GM21717 (cell line): Measurements from ENCODE around the gene EDEM1.

ENCODE experiments used
- ATAC-seq: cut with Tn5 transposase; IDR thresholded peaks from one replicate; pipeline ENCODE4 v1.9.1; 2021; ENCODE audit warnings: mild to moderate bottlenecking, moderate library complexity; ENCODE audit not compliant: unreplicated experiment

EDEM1 gene

DNA sequence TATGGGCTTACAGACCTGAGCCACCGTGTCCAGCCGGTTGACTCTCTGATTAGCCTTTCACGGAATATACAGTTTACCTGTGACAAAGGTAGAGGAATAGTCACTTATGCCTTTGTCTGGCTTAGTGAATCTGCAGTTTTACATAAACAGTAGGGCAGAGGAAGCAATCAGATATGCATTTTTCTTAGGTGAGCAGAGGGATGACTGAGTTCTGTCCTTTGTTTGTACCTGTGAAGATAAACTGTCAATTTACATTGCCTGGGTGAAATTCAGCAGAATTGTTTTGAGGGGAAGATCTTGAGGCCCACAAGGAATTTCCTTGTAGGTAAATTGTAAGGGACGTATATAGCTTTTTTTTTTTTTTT lies 10.8 kb downstream of the EDEM1 start:
- no peak for ATAC-seq

DNA sequence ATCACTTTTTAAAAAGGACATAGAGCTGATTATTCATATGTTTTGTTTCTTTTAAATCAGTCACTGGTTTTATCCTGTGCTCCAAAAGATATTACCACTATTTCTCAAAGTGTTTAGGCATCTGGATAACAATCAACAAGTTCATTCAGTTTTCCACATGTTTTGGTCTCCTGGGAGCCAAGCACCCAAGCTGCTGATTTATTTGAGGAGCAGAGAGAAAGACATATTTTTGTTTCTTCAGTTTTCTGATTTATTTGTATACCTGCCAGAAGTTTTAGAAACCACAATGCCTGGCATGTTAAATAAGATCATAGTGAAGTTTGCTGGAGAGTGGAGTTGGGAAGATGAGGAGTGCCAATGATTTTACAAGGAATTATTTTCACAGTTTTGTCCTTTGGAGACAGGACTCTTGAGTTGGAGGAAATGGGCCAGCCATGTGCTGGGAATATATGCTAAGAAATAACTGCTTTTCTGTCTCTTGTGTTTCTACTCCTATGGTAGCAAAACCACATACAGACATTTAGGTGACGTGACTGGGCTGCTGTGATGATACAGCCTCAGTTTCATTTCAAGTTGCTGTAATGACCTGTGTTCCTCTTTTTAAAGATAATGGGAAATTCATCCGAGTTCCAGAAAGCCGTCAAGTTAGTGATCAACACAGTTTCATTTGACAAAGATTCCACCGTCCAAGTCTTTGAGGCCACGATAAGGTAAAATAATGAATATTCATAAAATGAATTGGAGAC lies 11.7 kb downstream of the EDEM1 start:
- ATAC-seq, result peak; percentile 49

DNA sequence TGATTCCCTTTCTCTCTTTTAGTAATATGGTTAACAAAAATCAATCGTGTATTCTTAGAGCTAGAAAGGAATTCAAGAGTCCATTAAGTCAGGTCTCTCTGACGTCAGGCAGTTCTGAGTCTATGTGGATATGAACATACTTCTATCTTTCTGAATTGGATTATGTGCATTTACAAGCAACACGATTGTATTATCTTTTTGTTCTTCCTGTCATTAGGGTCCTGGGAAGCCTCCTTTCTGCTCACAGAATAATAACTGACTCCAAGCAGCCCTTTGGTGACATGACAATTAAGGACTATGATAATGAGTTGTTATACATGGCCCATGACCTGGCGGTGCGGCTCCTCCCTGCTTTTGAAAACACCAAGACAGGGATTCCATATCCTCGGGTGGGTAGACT lies 14.0 kb downstream of the EDEM1 start:
- no peak for ATAC-seq

DNA sequence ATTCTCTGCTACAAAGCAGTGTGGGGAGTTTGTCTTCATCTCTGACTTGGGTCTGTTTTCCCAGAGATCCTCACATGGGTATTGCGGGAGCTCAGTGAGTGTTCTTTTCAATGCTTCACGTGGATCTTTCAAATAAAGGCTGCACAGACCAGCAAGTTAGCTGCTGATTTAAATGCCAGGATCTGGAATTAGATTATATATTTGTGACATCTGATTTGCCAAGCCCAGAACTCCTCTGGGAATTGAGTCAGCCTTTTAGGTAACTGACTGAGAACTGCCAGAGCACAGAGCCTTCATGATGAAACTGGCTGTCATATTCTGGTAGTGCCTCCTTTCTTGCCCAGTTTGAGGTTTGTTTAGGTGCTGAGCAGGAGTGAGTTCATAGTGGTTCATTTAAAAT lies 14.7 kb downstream of the EDEM1 start:
- ATAC-seq, result no peak

DNA sequence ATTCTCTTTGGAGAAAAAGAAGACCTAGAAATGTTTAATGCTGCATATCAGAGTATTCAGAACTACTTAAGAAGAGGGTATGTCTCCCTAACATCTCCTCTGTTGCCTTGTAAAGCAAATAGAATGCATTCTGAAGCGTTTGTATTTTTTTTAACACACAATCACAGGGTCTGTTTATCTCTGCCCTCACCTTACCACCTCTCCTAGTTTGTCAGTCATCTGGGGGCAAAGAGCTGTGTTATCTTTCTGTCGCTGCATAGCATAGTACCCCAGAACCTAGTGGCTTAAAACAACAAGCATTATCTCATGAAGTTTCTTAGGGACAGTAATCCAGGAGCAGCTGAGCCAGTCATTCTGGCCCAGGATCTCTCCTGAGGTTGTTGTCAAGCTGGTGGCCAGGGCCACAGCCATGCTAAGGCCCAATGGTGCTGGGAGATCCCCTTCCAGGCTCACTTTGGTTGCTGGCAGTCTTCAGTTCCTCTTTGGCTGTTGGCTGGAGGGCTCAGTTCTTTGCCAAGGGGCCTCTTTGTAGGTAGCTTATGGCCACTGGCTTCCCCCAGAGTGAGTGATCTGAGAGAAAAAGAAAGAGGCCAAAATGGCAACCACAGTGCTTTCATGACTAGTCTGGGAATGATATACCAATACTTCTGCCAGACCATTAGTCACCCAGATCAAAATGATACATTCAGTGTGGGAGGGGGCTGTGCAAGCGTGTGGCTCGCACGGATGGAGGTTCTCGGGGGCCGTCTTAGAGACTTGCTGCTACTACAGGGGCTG lies 17.8 kb downstream of the EDEM1 start:
- peak; percentile 99 for ATAC-seq

DNA sequence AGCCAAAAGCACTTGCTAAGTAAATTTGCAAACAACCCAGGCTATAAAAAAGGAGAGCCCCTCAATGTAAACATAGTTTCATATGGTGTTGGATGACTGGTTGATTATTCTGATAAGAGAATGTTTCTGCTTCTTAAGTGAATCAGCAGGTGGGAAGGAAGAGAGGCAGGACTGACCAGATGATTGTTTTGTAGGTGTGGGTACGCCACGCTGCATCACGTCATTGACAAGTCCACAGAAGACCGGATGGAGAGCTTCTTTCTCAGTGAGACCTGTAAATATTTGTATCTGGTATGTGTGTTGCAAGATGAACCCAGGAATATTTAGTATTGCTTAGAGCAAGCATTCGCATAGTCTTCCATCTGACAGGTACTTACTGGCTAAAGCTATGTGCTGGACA lies 23.4 kb downstream of the EDEM1 start:
- no peak for ATAC-seq

DNA sequence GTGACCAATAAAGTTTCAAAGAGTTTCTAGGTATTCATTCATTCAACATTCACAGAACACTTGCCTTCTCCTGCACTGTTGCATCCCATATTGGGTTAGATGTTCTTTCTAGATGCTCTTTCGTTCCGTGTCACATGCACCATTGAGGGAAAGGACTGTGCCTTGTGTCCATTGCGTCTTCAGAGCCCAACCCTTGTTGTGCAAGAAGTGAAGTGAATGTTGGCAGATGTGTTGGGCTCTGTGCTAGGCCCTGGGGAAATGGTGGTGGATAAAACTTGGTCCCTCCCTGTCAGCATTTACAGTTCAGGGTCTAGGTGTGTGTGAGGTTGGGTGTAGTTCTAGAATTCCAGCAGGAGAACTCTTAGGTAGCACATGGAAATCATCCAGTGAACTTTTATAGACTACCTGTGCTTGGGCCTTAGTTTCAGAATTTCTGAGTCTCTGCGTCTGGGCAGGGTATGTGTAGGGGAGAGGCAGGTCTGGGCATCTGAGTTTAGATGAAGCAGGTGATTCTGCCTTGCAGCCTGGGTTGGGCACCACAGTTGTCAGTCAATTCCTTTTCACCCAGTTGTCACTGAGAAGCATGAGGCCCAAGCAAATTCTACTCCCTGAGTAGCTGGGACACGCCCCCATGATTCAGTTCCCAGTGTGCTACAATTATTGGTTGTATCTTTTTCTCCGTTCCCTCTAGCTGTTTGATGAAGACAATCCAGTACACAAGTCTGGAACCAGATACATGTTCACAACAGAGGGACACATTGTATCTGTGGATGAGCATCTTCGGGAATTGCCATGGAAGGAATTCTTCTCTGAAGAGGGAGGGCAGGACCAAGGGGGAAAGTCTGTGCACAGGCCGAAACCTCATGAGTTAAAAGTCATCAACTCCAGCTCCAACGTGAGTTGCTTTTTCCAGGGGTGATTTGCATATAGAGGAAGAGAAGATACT lies 25.4 kb downstream of the EDEM1 start:
- ATAC-seq, result no peak

DNA sequence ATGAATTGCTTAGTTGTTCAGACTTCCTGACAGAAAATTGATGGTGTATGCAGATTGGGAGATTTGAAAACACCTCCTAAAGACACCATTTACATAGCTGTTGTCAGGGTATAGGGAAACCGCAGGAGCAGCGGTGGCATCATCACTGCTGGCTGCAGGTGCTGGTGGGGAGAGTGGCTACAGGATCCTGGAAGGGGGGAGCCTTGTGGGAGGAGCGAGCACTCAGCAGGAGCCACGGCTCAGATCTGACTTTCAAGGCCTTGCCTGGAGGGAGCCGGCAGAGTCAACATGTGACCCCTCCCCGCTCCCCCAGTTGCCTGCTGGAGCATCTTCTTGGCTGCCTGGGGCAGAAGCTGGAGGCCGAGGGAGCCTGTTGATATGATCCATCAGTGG lies 26.1 kb downstream of the EDEM1 start:
- no peak for ATAC-seq

DNA sequence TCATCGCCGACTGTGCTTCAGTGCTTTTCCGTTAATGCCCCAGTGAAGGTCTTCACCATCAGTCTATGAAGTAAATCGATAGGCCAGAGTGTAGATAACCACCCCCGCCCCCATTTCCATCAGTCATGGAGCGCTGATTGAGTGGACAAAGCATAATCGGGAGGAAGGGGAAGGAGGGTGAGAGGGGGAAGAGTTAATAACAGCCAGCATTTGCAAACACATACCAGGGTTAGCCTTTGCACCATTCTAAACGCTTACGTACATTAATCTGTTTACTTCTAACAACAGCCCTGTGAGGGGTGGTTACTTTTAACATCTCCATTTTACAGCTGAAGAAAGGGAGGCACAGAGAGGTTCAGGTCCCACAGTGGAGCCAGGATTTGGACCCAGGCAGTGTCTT lies 26.8 kb downstream of the EDEM1 start:
- ATAC-seq, result no peak

DNA sequence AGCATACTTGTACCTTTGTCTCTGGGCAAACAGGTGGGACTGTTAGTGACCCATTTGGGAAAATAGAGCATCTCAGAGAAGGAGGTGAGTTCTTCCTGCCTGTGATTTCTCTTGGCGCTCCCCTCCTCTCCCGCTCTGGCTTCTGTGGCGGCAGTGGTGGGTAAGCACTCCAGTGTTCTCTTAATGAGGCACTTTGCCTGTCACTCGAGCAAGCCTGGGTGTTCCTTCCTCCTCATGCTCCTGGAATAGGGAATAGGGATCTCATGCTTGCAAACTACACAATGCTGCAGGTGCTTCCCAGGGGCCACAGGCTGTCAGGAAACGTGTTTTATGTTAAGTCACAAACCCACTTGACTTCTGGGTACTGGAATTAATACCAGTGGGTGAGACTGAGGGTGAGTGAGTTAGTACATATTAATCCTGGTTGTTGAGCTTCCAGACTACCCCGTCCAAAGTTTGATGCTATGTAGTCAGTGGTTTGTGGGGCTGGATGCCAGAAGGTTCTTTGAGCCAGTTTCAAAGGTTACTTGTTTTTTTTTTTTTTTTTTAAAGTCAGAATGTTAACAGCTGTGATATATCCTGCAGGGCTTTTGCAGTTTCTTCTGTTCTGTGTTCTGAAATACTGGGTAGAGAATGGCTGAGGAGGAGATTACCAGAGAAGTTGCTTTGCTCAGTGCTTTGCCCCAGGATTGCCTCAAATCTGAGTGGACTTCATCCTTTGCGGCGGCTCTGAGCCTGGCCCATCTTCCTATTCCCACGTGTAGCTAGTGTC lies 30.5 kb downstream of the EDEM1 start:
- ATAC-seq, result no peak

DNA sequence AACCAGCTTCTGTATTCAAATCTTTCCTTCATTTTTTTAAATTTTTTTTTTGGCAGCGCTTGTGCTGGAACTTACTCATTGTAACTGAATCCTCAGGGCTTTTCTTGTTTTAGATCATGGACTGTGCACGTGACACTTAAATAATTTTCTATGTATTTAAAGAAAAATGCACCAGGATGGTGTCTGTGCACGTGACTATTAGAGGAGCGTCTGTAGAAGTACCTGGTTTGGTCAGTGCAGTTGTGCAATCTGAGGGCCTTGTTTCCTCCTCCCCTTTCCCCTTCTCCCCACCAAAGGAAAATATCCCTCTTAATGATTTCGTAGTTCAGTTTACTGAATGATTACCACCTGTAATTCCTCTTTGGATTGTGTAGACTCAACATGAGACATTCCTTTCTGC lies 31.3 kb downstream of the EDEM1 start:
- ATAC-seq, result no peak

DNA sequence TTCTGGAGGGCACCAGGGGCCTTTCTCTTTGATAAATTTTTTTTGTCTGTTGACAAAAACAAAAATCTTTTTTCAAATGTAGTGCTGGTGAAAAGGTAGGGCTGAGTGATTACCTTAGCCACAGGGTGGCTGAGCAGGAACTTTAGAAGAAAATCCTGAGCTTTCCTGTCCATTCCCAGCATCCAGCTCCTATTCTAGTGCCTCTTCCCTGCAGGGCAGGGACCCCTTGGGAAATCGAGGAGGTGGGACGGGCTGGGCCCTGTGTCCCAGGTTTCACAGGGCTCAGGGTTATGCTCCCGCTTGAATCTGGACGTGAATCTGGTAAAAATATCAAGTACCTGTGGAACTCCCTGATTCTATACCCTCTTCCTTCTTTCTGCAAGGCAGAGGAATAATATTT lies 31.7 kb downstream of the EDEM1 start:
- no peak for ATAC-seq

DNA sequence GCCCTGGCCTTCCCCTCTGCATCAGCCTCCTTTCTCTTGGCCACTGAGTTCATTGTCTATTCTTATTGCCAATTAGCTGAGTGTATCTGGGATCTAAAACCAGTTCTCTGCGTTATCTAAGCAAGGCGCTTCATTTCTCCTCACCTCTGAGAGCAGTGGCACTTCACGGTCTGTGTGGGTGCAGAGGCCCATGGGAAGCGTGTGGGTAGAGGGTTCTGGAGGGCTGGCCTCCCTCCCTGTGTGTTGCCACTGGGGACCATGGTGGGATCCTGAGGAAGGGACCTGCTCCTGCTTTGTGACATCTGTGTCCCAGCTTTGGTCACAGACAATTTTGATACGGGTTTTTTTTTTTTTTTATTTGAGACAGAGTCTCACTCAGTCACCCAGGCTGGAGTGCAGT lies 32.7 kb downstream of the EDEM1 start:
- ATAC-seq, result no peak

DNA sequence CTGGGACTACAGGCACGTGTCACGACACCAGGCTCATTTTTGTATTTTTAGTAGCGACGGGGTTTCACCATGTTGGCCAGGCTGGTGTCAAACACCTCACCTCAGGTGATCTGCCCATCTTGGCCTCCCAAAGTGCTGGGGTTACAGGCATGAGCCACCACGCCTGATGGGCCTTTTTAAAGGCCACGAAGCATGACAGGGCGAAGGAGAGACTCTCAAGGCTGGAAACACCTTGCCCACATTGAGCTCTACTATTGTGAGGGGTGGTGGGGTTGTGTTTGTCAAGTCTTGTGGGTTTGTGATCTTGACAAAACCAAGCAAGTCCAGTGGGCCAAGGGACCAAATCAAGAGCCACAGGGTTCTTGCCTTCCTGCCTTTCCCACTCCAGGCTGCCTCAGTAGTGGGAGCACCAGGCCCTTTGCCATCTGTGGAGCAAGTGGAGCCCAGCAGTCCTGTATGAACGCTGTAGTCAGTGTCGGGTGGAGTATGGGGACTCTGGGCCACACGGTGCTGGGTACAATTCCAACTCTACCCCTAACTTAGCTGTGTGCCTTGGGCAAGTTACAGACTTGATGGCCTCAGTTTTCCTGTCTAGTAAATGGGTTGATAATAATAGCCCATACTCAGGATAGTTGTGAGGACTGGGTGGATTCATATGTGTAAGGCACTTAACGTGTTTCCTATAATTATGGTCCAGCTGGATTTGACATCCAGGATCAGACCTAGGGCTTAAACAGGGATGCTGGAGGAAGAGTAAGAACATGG lies 33.3 kb downstream of the EDEM1 start:
- no peak for ATAC-seq

DNA sequence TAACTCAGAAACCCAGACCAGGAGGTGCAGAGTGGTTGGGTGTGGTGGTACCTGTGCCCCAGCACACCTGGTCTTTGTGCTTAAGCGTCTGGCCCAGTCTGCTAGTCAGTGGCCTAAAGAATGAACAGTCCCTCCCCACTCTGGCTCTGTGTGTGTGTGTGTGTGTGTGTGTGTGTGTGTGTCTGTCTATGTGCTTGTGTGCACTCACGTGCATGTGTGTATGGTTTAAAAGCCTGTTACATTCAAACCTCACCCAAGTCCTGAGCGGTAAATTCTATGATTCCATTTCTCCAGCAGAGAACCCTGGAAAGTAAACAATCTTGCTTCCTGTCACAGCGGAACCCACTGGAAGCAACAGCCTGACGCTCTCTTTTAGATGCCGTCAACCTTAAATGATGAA lies 34.2 kb downstream of the EDEM1 start:
- ATAC-seq, result no peak

DNA sequence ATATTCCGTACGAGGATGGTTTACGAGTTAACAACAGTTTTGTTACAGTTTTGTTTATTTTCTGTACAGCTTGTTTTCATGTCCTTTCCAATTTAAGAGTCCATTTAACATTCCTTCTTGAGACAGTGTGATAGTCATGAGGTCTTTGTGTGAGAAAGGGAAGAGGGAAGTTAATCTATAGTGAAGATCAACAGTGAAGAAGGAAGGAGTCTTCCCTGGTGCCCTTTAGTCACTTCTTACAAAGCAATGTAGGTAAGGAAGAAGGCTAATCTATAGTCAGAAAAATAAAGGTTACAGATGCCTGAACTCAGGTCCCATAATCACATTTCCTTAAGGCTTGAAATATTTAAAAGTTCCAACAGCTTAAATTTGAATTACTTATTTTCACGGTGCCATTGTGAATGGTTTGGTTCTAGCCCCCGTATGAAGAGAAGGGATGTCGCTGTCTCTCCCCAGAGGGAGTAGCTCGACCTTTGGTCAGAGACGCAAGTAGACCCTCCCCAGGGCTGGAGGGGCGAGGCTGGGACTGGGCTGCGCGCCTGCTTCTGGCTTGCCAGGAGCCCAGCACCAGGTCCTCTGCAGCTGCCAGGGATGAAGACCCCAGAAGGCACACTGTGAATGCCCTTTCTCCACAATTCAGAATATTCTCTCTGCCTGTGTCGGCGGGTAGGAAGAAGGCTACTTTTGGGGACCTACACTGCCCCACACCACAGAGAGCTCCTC lies 34.9 kb downstream of the EDEM1 start:
- ATAC-seq, result no peak

DNA sequence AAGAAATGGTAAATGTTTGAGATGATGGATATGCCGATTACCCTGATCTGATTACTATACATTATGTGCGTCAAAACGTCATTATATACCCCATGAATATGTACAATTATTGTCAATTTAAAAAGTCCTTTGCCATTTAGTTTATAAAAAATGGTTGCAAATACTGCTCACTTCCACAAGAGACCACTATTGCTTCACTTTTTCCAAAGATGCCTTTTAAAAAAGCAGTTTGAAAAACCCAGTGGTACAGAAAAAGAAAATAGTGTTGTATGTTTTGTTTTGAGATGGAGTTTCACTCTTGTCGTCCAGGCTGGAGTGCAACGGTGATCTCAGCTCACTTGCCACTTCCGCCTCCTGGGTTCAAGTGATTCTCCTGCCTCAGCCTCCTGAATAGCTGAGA lies 39.3 kb downstream of the EDEM1 start:
- ATAC-seq, result no peak

DNA sequence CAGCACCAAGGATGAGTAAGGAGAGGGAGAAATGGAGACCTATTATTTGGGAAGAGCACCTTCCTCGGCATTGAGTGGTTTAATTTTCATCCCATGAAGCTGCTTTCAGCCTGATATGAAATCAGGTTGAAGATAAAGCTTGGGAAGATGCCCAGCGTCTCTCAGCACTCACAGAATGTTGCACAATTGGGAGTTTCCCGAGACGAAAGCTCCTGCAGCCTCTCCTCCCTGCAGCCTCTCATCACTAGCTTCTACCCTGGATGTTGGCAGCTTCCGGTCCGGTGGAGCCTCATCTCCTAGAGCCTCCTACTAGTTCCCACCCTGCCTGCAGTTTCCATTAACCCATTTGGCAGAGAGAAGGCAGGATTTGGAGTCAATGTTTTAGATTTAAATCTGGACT lies 40.3 kb downstream of the EDEM1 start:
- no peak for ATAC-seq

DNA sequence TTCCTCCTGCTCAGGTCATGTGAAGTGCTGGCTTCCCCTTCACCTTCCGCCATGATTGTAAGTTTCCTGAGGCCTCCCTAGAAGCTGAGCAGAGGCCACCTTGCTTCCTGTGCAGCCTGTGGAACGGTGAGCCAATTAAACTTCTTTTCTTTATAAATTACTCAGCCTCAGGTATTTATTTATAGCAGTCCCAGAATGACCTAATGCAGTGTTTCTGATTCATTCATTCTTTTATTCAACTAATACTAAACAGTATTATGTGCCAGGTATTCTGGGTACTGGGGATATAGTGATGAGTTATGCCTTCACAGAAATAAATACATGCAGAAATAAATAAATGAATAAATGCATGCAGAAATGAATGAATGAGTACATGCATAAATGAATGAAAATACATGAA lies 41.9 kb downstream of the EDEM1 start:
- ATAC-seq, result no peak
